HL-60 (cell line): ENCODE measurements around the gene SLC28A2.

Source experiments
- CTCF ChIP-seq: IDR thresholded peaks from one replicate; pipeline ENCODE4 v1.5.1; 2011; ENCODE audit warnings: low read length, control low read depth, inconsistent platforms; ENCODE audit not compliant: insufficient read depth
- REST ChIP-seq: IDR thresholded peaks from 2 replicates; pipeline ENCODE4 v1.6.1; 2012; ENCODE audit warnings: low read depth; ENCODE audit not compliant: insufficient replicate concordance

- no peak for TF ChIP-seq CTCF
- TF ChIP-seq REST: no peak
Observed at GRCh38 chr15:45265506-45265905, 13.5 kb downstream of the SLC28A2 start.
